ENCODE data around the gene CYP2E1.

- TF ChIP-seq POLR2A (IDR thresholded peaks at IDR 0.05) (no peak), CTCF (IDR thresholded peaks at IDR 0.05) (no peak)
Measured at GRCh38 chr10:133525444-133525843, 1.7 kb upstream of the CYP2E1 start.
